SIG-M5 treated with dmso at 0.1 percent for 504 hours (cell line): ENCODE data around the gene VPS18.
A peak's percentile ranks its signal among the peaks of the same experiment; 100 is the strongest.

ENCODE experiments used
- DNase-seq: peaks from one replicate; lab custom pipeline; 2025; ENCODE audit not compliant: unreplicated experiment; lab: John Stamatoyannopoulos, UW

VPS18 gene

GRCh38 chr15:40900256-40901052 lies 6.2 kb downstream of the VPS18 start:
- DNase-seq, result no peak

GRCh38 chr15:40901053-40901443 lies 6.8 kb downstream of the VPS18 start:
- DNase-seq, result no peak

DNA sequence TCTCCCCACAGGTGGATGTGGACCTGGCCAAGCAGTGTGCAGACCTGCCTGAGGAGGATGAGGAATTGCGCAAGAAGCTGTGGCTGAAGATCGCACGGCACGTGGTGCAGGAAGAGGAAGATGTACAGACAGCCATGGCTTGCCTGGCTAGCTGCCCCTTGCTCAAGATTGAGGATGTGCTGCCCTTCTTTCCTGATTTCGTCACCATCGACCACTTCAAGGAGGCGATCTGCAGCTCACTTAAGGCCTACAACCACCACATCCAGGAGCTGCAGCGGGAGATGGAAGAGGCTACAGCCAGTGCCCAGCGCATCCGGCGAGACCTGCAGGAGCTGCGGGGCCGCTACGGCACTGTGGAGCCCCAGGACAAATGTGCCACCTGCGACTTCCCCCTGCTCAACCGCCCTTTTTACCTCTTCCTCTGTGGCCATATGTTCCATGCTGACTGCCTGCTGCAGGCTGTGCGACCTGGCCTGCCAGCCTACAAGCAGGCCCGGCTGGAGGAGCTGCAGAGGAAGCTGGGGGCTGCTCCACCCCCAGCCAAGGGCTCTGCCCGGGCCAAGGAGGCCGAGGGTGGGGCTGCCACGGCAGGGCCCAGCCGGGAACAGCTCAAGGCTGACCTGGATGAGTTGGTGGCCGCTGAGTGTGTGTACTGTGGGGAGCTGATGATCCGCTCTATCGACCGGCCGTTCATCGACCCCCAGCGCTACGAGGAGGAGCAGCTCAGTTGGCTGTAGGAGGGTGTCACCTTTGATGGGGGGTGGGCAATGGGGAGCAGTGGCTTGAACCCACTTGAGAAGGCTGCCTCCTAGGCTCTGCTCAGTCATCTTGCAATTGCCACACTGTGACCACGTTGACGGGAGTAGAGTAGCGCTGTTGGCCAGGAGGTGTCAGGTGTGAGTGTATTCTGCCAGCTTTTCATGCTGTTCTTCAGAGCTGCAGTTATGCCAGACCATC lies 8.6 kb downstream of the VPS18 start:
- peak; percentile 95 for DNase-seq

DNA sequence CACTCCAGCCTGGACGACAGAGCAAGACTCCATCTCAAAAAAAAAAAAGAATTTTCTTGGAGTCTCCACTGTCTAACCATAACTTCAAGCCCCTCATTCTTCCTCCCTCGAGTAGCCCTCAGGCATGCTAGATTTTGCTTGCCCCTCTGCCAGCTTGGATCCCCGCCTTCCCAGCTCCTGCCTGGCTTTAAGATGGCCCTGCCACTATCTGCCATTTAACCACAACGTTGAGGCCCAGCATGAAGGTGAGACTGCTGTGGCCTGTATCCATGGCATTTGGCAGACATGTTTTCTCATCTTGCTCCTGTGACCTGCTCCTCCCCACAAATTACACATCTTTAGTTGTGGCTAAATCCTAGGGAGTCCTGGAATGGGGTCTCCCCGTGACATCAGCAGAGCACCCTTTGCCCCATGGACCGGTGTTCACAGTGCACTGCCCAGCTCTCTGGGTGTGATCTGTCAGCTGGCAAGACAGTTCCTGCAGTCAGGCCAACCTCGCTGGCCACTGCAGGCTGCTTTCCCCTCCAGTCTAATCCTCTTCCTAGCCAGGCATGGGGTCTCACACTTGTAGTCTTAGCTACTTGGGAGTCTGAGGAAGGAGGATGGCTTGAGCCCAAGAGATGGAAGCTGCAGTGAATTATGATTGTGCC lies 10.4 kb downstream of the VPS18 start:
- DNase-seq, result no peak

- peak; percentile 47 for DNase-seq
Observed at GRCh38 chr15:40906091-40906990, 12.1 kb downstream of the VPS18 start.

GRCh38 chr15:40906991-40907802 lies 12.9 kb downstream of the VPS18 start:
- DNase-seq, result no peak

GRCh38 chr15:40908095-40908494 lies 13.8 kb downstream of the VPS18 start:
- no peak for DNase-seq

GRCh38 chr15:40909662-40910630 lies 15.7 kb downstream of the VPS18 start:
- peak; percentile 84 for DNase-seq

- DNase-seq, result no peak
Observed at GRCh38 chr15:40911141-40911540, 16.9 kb downstream of the VPS18 start.

- DNase-seq, result no peak
Observed at GRCh38 chr15:40911693-40912092, 17.4 kb downstream of the VPS18 start.

DNA sequence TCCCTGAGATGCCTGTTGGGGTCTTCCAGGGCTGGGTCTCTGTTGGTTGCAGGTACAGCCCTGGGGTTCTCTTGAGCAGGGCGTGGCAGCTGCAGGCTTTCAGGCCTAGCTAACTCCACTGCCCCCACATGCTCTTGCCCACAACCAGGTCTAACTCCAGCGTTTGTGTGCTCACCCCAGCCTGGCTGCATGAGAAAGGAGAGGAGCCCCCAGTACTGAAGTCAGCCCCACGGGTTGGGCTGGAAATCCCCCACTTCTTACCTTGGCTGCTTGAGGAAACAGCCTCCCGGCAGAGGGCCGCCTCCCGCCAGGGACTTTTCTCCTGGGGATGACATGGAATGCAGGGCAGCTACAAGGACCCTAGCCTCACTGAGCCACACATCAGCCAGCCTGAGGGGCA lies 18.2 kb downstream of the VPS18 start:
- no peak for DNase-seq

GRCh38 chr15:40914013-40914412 lies 19.8 kb downstream of the VPS18 start:
- no peak for DNase-seq

DNA sequence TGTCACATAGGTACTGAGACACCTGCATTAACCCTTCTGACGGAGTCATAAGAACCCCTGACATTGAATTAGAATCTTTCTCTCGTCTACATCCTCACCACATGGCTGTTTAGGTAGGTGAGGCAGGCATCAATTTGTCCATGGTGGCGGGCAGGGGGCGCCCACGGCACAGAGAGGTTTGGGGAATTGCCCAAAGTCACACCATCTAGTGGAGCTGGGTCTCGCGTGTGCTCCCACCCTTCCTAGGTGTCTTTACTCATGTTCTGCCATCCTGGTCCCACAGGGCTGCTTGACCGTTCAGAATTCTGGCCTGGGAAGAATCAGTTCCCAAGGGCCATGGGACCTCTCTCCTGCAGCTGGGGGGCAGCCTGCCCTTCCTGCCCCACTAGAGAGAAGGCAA lies 20.2 kb downstream of the VPS18 start:
- no peak for DNase-seq

GRCh38 chr15:40915116-40915661 lies 20.9 kb downstream of the VPS18 start:
- DNase-seq, result no peak

DNA sequence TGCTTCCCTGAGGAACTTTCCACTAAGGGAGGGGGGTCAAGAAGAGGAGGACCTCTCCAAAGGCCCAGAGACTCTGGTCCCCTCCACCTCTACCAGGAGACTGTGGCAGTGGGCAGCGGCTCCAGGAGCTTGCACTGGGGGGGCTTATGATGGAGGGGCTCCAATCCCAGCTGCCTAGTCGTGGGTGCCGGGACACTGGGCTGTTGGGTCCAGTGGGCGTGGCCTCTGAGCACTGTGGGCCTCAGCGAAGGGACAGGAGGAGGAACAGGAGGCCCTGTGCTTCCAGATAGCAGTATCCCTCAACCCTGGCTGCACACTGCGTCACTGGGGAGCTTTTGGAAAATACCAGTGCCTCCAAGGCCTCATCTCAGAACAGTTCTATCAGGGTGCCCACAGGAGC lies 21.4 kb downstream of the VPS18 start:
- DNase-seq, result no peak

DNA sequence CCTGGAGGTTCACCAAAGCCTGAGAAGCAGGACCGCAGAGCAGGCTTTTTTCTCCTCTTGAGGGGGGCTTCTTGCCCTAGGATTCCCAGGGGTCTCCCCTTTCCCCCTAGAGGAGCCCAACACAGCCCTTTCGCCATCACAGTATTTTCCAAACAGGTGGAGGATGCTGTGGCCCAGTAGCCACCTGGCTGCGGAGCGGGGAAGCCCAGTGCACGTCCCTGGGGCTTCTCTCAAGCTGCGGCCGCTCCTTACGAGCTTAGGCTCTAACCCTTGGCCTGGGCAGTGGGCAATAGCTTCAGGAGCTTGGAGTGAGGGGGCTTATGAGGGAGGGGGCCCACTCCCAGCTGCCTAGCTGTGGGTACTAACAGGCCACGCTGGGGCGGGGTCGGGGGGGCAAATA lies 23.3 kb downstream of the VPS18 start:
- no peak for DNase-seq

DNA sequence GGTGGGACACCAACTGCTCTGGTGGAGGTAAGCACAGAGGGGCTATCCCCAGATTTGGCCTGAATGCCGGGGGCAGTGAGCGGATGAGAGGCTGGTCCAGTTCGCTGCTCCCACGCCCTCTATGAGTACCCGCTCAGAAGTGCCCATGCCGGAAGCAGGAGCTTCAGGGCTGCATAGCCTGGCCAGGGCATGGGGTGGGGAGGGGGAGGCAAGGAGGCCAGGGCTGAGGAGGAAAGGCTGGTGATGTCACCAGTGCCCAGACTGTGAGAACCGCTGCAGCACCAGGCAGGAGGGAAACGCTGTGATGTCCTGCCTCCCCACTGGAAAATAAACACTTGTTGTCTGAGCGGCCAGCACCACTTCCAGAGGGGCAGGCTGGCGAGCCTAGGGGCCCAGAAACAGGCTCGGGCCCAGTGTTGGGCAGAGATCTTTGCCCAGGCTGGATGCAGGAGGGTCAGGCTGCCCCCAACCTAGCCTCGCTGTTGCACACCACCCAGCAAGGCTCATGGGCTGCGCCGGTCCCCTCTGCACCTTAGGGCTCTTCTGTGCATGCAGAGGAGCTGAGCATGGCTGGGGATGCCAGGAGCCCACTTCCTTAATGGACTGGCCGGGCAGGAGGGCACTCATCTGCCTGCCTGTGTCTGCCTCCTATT lies 24.0 kb downstream of the VPS18 start:
- no peak for DNase-seq
